GM11168 (cell line): ENCODE results near the gene JPH2.

Experiments
- in situ Hi-C: fragments of 300-500 bp; cut with MboI; formaldehyde crosslinking; loops from one replicate; pipeline ENCODE4 v1.12.0; 2022; ENCODE audit warnings: low sequenced_read_pairs; ENCODE audit not compliant: unreplicated experiment

The JPH2 gene

GRCh38 chr20:44085616-44086434 is 101.2 kb downstream of the JPH2 start:
- in situ Hi-C loops, result loop anchor here (5.0 to 25.0 kb wide), 3 partner anchors 241 to 549 kb away; no protein-coding TSS in a partner anchor

- in situ Hi-C loops, result loop anchor here (5.0 to 25.0 kb wide), 3 partner anchors 240 to 548 kb away; no protein-coding TSS in a partner anchor
Measured at GRCh38 chr20:44084891-44085290, 102.1 kb downstream of the JPH2 start.

GRCh38 chr20:44084439-44084838 is 102.5 kb downstream of the JPH2 start:
- in situ Hi-C loops, result loop anchor here (10.0 to 25.0 kb wide), 2 partner anchors 240 to 547 kb away; no protein-coding TSS in a partner anchor

- in situ Hi-C loops, result loop anchor here (10.0 to 25.0 kb wide), 2 partner anchors 239 to 546 kb away; no protein-coding TSS in a partner anchor
Measured at GRCh38 chr20:44083220-44083933, 103.6 kb downstream of the JPH2 start.

- in situ Hi-C loops, result loop anchor here (10.0 to 25.0 kb wide), 2 partner anchors 237 to 545 kb away; no protein-coding TSS in a partner anchor
Measured at GRCh38 chr20:44081888-44082287, 105.1 kb downstream of the JPH2 start.

GRCh38 chr20:44081476-44081875 is 105.5 kb downstream of the JPH2 start:
- in situ Hi-C loops, result loop anchor here (10.0 to 25.0 kb wide), 2 partner anchors 237 to 544 kb away; no protein-coding TSS in a partner anchor

- in situ Hi-C loops, result loop anchor here (10.0 to 25.0 kb wide), 2 partner anchors 236 to 543 kb away; no protein-coding TSS in a partner anchor
Measured at GRCh38 chr20:44080646-44081267, 106.2 kb downstream of the JPH2 start.

- in situ Hi-C loops, result loop anchor here (10.0 to 25.0 kb wide), 2 partner anchors 235 to 543 kb away; no protein-coding TSS in a partner anchor
Measured at GRCh38 chr20:44080064-44080463, 106.9 kb downstream of the JPH2 start.

GRCh38 chr20:44079291-44079690 is 107.7 kb downstream of the JPH2 start:
- in situ Hi-C loops, result loop anchor here (25.0 kb wide), 1 partner anchor 542 kb away; no protein-coding TSS in a partner anchor

GRCh38 chr20:44075950-44076232 is 111.1 kb downstream of the JPH2 start:
- in situ Hi-C loops, result loop anchor here (25.0 kb wide), 1 partner anchor 539 kb away; no protein-coding TSS in a partner anchor

GRCh38 chr20:44075191-44075949 is 111.6 kb downstream of the JPH2 start:
- in situ Hi-C loops, result loop anchor here (25.0 kb wide), 1 partner anchor 538 kb away; no protein-coding TSS in a partner anchor

- in situ Hi-C loops, result loop anchor here (25.0 kb wide), 1 partner anchor 537 kb away; no protein-coding TSS in a partner anchor
Measured at GRCh38 chr20:44074252-44075151, 112.5 kb downstream of the JPH2 start.

- in situ Hi-C loops, result no loop called here
Measured at GRCh38 chr20:44073675-44074071, 113.3 kb downstream of the JPH2 start.

- in situ Hi-C loops, result no loop called here
Measured at GRCh38 chr20:44073011-44073674, 113.8 kb downstream of the JPH2 start.

- in situ Hi-C loops, result no loop called here
Measured at GRCh38 chr20:44072384-44072783, 114.6 kb downstream of the JPH2 start.

- in situ Hi-C loops, result no loop called here
Measured at GRCh38 chr20:44071526-44072111, 115.4 kb downstream of the JPH2 start.

GRCh38 chr20:44071057-44071456 is 115.9 kb downstream of the JPH2 start:
- in situ Hi-C loops, result no loop called here
